Endothelial cell of umbilical vein (primary cell): ENCODE measurements around the gene PDGFRB. TPM values are rescaled to one million over a fixed set of nuclear protein-coding genes. Genes with fewer than 3 reads are reported as not detected.

Experiments used
- BruUV-seq: library from RNA; stranded (reverse); fragments of 400-500 nt; replicated peaks from 2 replicates; lab custom pipeline; 2021; lab: Mats Ljungman, UMichigan
- CTCF ChIA-PET: fragments of 300-600, 350-600 bp; sonication (Branson Sonifier 250); formaldehyde crosslinking; loops from one replicate; lab custom pipeline; 2021; ENCODE audit warnings: antibody characterized with exemption, inconsistent platforms; lab: Charles Lee
- POLR2A ChIA-PET: fragments of 300-600, 350-600 bp; sonication (Branson Sonifier 250); formaldehyde crosslinking; loops from one replicate; lab custom pipeline; 2021; ENCODE audit warnings: antibody characterized with exemption, inconsistent platforms; lab: Charles Lee
- DNase-seq: peaks from one replicate; pipeline ENCODE4 v3.0.0-alpha.2; 2011; ENCODE audit warnings: low read depth, low spot score
- FAIRE-seq: peaks from 2 replicates; lab custom pipeline; 2011; peaks lifted over from hg19 to GRCh38; lab: Jason Lieb, UNC
- H2AFZ ChIP-seq: 2 replicates; pipeline ENCODE4 v1.6.0; 2012; ENCODE audit warnings: low read depth, low read length, control low read depth, inconsistent platforms
- H3K27ac ChIP-seq: 2 replicates; pipeline ENCODE4 v1.5.1; 2011; ENCODE audit warnings: low read depth, mild to moderate bottlenecking, control low read depth, low read length, moderate library complexity; ENCODE audit not compliant: insufficient read depth
- H3K27me3 ChIP-seq, 2 experiments: 2 replicates each; pipeline versions ENCODE4 v1.6.0 to v1.6.1; 2011; ENCODE audit warnings: low read length in 2 of 2, mixed read lengths in 1 of 2; ENCODE audit not compliant: control insufficient read depth in 2 of 2, insufficient read depth in 2 of 2
- H3K36me3 ChIP-seq, 2 experiments: 2 replicates in 1 of 2; 3 replicates in 1 of 2; pipeline ENCODE4 v1.5.1; 2011; ENCODE audit warnings: low read length in 2 of 2, mild to moderate bottlenecking in 1 of 2, moderate library complexity in 1 of 2; ENCODE audit not compliant: control insufficient read depth in 2 of 2, insufficient read depth in 2 of 2; ENCODE audit errors: extremely low read depth in 1 of 2
- H3K4me1 ChIP-seq: 3 replicates; pipeline ENCODE4 v1.5.1; 2011; ENCODE audit warnings: mild to moderate bottlenecking, low read length; ENCODE audit not compliant: control insufficient read depth, insufficient read depth; ENCODE audit errors: extremely low read depth
- H3K4me2 ChIP-seq: 2 replicates; pipeline ENCODE4 v1.6.1; 2011; ENCODE audit warnings: low read length, control low read depth, mixed read lengths; ENCODE audit not compliant: insufficient read depth
- H3K4me3 ChIP-seq, 3 experiments: fragments of 200-600 bp in 1 of 3; sonication (generic), shearing (Covaris generic) in 1 of 3; replicated peaks in 1 of 3; 2 replicates each; pipeline ENCODE4 v1.5.1; 2011 to 2016; ENCODE audit warnings: control low read depth in 3 of 3, low read length in 3 of 3, mild to moderate bottlenecking in 2 of 3, inconsistent platforms in 1 of 3, low read depth in 1 of 3, moderate library complexity in 1 of 3; ENCODE audit not compliant: insufficient read depth in 1 of 3
- H3K79me2 ChIP-seq: 2 replicates; pipeline ENCODE4 v1.6.0; 2012; ENCODE audit warnings: low read length, inconsistent platforms; ENCODE audit not compliant: control insufficient read depth, insufficient read depth
- H3K9ac ChIP-seq: replicated peaks from 2 replicates; pipeline ENCODE3; 2011; ENCODE audit warnings: low read length, control low read depth; ENCODE audit not compliant: insufficient read depth; ENCODE audit errors: extremely low read depth
- H3K9me1 ChIP-seq: replicated peaks from 3 replicates; pipeline ENCODE4 v1.6.0; 2011; ENCODE audit warnings: mild to moderate bottlenecking, low read length; ENCODE audit not compliant: control insufficient read depth, insufficient read depth; ENCODE audit errors: extremely low read depth
- H3K9me3 ChIP-seq: replicated peaks from 2 replicates; pipeline ENCODE4 v1.5.1; 2012; ENCODE audit warnings: low read length, inconsistent platforms; ENCODE audit not compliant: control insufficient read depth, insufficient read depth
- H4K20me1 ChIP-seq: replicated peaks from 2 replicates; pipeline ENCODE3; 2011; ENCODE audit warnings: mild to moderate bottlenecking, low read length; ENCODE audit not compliant: control insufficient read depth, insufficient read depth; ENCODE audit errors: extremely low read depth
- EZH2 ChIP-seq: IDR thresholded peaks from 2 replicates; pipeline ENCODE4 v1.6.1; 2012; ENCODE audit warnings: borderline replicate concordance, low read depth, mild to moderate bottlenecking, moderate library complexity, low read length, inconsistent platforms; ENCODE audit not compliant: severe bottlenecking
- FOS ChIP-seq: IDR thresholded peaks from 2 replicates; pipeline ENCODE4 v1.6.1; 2011; ENCODE audit warnings: mild to moderate bottlenecking, low read length, moderate library complexity, borderline replicate concordance; ENCODE audit not compliant: insufficient read depth
- GATA2 ChIP-seq: IDR thresholded peaks from 2 replicates; pipeline ENCODE4 v1.7.0; 2011; ENCODE audit warnings: low read depth, mild to moderate bottlenecking, moderate library complexity, mixed read lengths, low read length; ENCODE audit not compliant: insufficient read length, insufficient read depth
- JUN ChIP-seq: IDR thresholded peaks from 2 replicates; pipeline ENCODE4 v1.6.1; 2011; ENCODE audit warnings: borderline replicate concordance, low read depth; ENCODE audit not compliant: insufficient read length, insufficient read depth
- MYC ChIP-seq: IDR thresholded peaks from one replicate; pipeline ENCODE4 v1.6.1; 2011; ENCODE audit warnings: mild to moderate bottlenecking, low read depth, low read length
- POLR2A ChIP-seq: IDR thresholded peaks from 2 replicates; pipeline ENCODE4 v1.6.1; 2012; ENCODE audit warnings: low read depth, mild to moderate bottlenecking, control low read depth, low read length
- POLR2AphosphoS5 ChIP-seq: IDR thresholded peaks from 2 replicates; pipeline ENCODE4 v1.6.1; 2012; ENCODE audit warnings: low read depth, mild to moderate bottlenecking, control low read depth, low read length, moderate library complexity; ENCODE audit not compliant: insufficient read depth
- dilution Hi-C: fragments of 300-500 bp; cut with MboI; formaldehyde crosslinking; loops from one replicate; pipeline ENCODE4 v1.15.0; 2019; ENCODE audit warnings: low sequenced_read_pairs; ENCODE audit not compliant: extremely low pct_ligation_motif_present
- intact Hi-C: fragments of 100-400 bp; cut with micrococcal nuclease; formaldehyde crosslinking; loops from one replicate; pipeline ENCODE4 v1.10.0; 2022
- polyA plus RNA-seq, 4 experiments: library from polyadenylated mRNA; depleted of rRNA in 3 of 4; stranded (reverse) in 3 of 4; unstranded in 1 of 4; fragments of >200 nt; gene quantifications; 2 replicates each; pipeline versions ENCODE4 v1.2.1 to v1.2.3, GENCODE V29; 2011 to 2012; ENCODE audit warnings: missing spikeins in 1 of 4
- total RNA-seq: library from RNA; stranded (reverse); gene quantifications from 2 replicates; pipeline ENCODE4 v1.2.3, GENCODE V29; 2021
- TF ChIP-seq, protein P1 (sequence below), 2 donors: IDR thresholded peaks; 1 replicate in 1 of 2; 2 replicates in 1 of 2; pipeline ENCODE4 v1.5.1; 2011; ENCODE audit warnings: low read length in 2 of 2, mild to moderate bottlenecking in 2 of 2, moderate library complexity in 2 of 2, control low read depth in 1 of 2, inconsistent platforms in 1 of 2, low read depth in 1 of 2; ENCODE audit not compliant: insufficient read depth in 1 of 2; ENCODE audit errors: extremely low read depth in 1 of 2
- TF ChIP-seq, protein P2 (sequence below): IDR thresholded peaks from 2 replicates; pipeline ENCODE4 v1.6.1; 2011; ENCODE audit not compliant: insufficient read depth, insufficient read length

PDGFRB gene
- total and polyA plus RNA-seq, 2 donors (not counting 3 experiments of a cell fraction or from before 2014, with no cell fraction given), result 1.4 to 1.7 TPM

DNA sequence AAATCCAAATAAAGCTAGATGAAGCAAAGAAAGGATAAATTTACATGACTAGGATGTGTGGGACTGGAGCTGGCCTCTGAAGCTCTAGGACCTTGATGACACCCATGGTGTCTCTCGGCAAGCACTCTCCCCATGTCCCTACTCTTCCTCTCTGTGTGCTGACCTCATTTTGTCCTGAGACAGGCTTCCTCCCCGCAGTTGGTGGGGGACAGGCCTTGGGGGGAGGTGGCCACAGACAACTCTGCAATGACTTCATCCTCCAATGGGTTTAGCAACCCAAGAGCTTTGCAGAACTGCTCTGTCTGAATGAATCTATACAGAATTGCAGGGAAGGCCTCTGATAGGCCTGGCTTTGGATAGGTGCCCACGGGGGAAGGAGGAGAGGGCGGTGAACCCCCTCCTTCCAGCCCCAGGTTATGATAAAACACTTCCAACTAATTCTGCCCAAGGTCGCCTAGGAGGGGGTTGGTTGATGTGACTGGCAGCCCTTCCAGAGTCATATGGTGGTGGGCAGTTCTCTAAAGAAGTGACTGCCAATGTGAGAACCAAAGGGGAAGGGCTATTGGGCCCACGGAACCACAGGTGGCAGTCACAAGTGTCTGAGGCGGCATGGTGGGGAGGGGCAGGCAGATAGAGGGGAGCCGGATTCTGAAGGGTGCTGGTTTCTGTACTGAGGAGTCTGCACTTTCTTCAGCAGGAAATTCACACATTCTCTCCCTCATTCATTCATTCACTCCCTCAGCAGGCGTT, 40.3 kb upstream of the PDGFRB start:
- H3K4me1 ChIP-seq, result no peaks in the 10 kb centered on the region
- H3K9ac ChIP-seq, result no peak overlapping the region
- no peak overlapping the region for H3K4me2 ChIP-seq
- no peak overlapping the region for H3K27ac ChIP-seq
- no peaks in the 10 kb centered on the region for H3K36me3 ChIP-seq
- no peaks in the 10 kb centered on the region for H3K79me2 ChIP-seq
- intact Hi-C loops (no loop called here), dilution Hi-C loops (no loop called here)
- H3K4me3 ChIP-seq, result no peak overlapping the region
- no peaks in the 10 kb centered on the region for H4K20me1 ChIP-seq
- no peak overlapping the region for H2AFZ ChIP-seq
- DNase-seq (no peak), FAIRE-seq (no peak)
- peaks cover 24 to 25% of the 10 kb centered on the region in 2 experiments for H3K27me3 ChIP-seq
- ChIA-PET POLR2A (no interaction called here), CTCF (interaction anchor here (1.0 kb wide), 1 partner anchor 121 kb away, joined by 3 read pairs; no protein-coding TSS in a partner anchor)
- TF ChIP-seq JUN, result no peak
- TF ChIP-seq POLR2A, result no peak
- no TSS peak for BruUV-seq
- H3K9me1 ChIP-seq, result no peaks in the 10 kb centered on the region
- H3K9me3 ChIP-seq, result no peaks in the 10 kb centered on the region

DNA sequence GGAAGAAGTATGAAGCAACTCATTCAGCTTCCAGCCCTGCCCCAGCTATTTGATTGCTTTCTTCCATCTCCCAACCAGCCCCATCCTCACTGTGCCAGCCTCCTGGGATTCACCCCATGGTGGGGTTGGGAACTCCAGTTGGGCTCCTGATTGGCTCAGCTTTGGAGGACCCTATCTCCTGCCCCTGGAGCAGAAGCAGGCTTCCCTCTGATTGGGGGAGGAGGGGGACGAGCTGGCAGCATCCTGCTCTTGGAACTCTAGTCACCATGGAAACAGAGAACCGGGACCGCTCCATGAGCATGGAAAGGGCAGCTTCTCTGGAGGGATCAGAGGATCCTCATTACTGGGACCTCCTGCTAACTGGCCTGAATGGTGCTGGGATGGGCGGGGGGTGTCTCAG, 36.8 kb upstream of the PDGFRB start:
- H3K9me3 ChIP-seq, result no peaks in the 10 kb centered on the region
- no peak for TF ChIP-seq MYC
- no peak for TF ChIP-seq POLR2AphosphoS5
- no peak for TF ChIP-seq FOS
- TF ChIP-seq GATA2, result no peak
- TF ChIP-seq JUN, result no peak
- TF ChIP-seq, protein P1, sequence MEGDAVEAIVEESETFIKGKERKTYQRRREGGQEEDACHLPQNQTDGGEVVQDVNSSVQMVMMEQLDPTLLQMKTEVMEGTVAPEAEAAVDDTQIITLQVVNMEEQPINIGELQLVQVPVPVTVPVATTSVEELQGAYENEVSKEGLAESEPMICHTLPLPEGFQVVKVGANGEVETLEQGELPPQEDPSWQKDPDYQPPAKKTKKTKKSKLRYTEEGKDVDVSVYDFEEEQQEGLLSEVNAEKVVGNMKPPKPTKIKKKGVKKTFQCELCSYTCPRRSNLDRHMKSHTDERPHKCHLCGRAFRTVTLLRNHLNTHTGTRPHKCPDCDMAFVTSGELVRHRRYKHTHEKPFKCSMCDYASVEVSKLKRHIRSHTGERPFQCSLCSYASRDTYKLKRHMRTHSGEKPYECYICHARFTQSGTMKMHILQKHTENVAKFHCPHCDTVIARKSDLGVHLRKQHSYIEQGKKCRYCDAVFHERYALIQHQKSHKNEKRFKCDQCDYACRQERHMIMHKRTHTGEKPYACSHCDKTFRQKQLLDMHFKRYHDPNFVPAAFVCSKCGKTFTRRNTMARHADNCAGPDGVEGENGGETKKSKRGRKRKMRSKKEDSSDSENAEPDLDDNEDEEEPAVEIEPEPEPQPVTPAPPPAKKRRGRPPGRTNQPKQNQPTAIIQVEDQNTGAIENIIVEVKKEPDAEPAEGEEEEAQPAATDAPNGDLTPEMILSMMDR (IDR thresholded peaks at IDR 0.05; ENCODE audit: extremely low read depth in 1 of 2, insufficient read depth in 1 of 2, low read depth in 1 of 2, low read length in 2 of 2), result no peak
- TF ChIP-seq, protein P2, sequence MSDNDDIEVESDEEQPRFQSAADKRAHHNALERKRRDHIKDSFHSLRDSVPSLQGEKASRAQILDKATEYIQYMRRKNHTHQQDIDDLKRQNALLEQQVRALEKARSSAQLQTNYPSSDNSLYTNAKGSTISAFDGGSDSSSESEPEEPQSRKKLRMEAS, result no peak
- TF ChIP-seq POLR2A, result no peak
- no peak for TF ChIP-seq EZH2
- no peak overlapping the region for H3K4me2 ChIP-seq
- no peak overlapping the region for H3K4me3 ChIP-seq
- intact Hi-C loops, result no loop called here
- BruUV-seq, result no TSS peak
- H3K79me2 ChIP-seq, result no peaks in the 10 kb centered on the region
- POLR2A ChIA-PET, result no interaction called here
- H3K9ac ChIP-seq, result no peak overlapping the region
- CTCF ChIA-PET, result interaction anchor here (1.0 to 2.6 kb wide), 3 partner anchors 17 to 30 kb away, joined by 3 to 10 read pairs (median 3); partner anchors contain the start of gene CDX1
- dilution Hi-C loops, result no loop called here
- no peaks in the 10 kb centered on the region for H3K36me3 ChIP-seq
- no peak overlapping the region for H3K27ac ChIP-seq
- H3K4me1 ChIP-seq, result no peaks in the 10 kb centered on the region
- no peak for FAIRE-seq
- H3K9me1 ChIP-seq, result no peaks in the 10 kb centered on the region
- no peak overlapping the region for H2AFZ ChIP-seq
- no peak for DNase-seq
- peaks cover 48 to 50% of the 10 kb centered on the region in 2 experiments for H3K27me3 ChIP-seq
- H4K20me1 ChIP-seq, result no peaks in the 10 kb centered on the region
